Retinal pigment epithelial cell (primary cell): ENCODE measurements around the gene TRIM40.

ENCODE experiments used
- DNase-seq: peaks from one replicate; pipeline ENCODE4 v3.0.0-alpha.2; 2010; ENCODE audit warnings: low read depth
- H3K4me3 ChIP-seq: 2 replicates; pipeline ENCODE4 v1.5.1; 2011; ENCODE audit warnings: mild to moderate bottlenecking, low read length, control low read depth, moderate library complexity
- TF ChIP-seq, protein P1 (sequence below): conservative IDR thresholded peaks from 2 replicates; pipeline ENCODE4 v1.5.1; 2011; ENCODE audit warnings: low read depth, low read length, control low read depth, inconsistent platforms

TRIM40 gene

DNA sequence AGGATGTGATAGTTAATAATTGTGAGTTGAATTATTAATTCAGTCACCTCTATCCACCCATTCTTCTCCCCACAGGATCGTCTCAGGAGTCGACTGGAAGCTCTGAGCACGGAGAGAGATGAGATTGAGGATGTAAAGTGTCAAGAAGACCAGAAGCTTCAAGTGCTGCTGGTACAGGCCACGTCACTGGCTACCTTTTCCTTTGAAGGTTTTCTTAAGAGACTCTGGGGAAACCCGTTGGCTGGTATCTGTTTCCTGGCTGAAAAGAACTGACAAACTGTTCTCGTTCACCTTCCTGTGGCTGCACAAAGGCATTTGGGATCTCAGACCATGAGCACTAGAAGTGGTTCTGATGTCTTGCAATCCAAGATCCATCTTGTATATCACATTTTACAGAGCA lies 31.2 kb downstream of the TRIM40 start:
- TF ChIP-seq, protein P1, sequence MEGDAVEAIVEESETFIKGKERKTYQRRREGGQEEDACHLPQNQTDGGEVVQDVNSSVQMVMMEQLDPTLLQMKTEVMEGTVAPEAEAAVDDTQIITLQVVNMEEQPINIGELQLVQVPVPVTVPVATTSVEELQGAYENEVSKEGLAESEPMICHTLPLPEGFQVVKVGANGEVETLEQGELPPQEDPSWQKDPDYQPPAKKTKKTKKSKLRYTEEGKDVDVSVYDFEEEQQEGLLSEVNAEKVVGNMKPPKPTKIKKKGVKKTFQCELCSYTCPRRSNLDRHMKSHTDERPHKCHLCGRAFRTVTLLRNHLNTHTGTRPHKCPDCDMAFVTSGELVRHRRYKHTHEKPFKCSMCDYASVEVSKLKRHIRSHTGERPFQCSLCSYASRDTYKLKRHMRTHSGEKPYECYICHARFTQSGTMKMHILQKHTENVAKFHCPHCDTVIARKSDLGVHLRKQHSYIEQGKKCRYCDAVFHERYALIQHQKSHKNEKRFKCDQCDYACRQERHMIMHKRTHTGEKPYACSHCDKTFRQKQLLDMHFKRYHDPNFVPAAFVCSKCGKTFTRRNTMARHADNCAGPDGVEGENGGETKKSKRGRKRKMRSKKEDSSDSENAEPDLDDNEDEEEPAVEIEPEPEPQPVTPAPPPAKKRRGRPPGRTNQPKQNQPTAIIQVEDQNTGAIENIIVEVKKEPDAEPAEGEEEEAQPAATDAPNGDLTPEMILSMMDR = no peak
- H3K4me3 ChIP-seq = no peak overlapping the region
- DNase-seq = no peak

DNA sequence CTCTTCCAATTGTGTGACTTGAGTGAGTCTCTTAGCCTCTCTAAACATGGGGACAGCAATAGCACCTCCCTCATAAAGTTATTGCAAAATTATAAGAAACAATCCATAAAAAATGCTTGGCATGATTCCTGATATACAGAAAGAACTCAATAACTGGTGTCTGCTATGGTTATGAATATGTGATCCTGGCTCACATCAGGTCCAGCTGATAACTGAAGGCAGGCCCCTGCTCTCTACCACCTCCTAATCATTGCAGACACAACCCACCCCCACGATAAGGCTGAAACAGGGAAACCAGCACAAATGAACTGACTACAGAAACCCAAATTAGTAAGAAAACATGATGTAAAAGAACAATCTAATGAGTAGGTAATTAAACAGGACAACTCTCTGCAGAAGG lies 32.8 kb downstream of the TRIM40 start:
- no peak overlapping the region for H3K4me3 ChIP-seq
- TF ChIP-seq, protein P1 = no peak
- no peak for DNase-seq

DNA sequence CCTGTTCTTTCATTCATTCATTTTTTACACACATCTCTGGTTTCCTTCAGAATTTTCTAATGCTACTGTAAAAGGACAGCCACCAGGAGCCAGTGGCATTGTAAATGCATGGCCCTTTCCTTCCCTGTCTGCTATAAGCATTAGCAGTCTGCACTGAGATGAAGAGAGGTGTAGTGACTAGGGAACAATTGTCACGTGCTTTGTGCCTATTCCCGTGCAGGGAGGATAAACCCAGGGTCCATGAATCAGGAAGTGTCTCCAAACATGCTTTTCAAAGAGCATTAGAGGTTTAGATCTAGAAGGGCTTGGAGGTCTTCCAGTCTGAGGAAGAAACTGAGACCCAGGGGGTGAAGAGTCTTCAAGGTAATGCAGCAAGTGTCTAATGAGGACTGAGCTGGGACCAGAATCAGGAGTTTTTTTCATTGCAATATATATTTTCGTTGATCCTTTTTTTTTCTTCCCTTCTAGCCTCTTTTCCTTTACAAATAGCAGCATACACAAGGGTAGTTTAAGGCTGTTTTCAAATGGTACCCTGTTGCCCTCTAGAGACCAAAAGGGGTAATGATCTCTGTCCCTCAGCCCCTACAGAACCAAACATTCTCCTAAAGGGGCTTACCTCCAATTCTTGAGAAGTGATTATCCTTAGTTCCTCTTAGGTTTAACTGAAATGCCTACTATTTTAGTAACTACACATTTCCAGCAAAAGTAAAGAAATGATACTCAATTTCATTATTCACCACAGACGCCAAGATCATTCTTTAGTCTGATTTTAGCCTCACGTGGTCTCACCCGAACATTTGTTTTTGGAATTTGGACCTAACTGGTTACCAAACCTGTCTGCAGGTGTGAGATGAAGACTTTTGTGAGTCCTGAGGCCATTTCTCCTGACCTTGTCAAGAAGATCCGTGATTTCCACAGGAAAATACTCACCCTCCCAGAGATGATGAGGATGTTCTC lies 34.0 kb downstream of the TRIM40 start:
- TF ChIP-seq, protein P1 = peak; percentile 84
- no peak overlapping the region for H3K4me3 ChIP-seq
- DNase-seq = no peak

DNA sequence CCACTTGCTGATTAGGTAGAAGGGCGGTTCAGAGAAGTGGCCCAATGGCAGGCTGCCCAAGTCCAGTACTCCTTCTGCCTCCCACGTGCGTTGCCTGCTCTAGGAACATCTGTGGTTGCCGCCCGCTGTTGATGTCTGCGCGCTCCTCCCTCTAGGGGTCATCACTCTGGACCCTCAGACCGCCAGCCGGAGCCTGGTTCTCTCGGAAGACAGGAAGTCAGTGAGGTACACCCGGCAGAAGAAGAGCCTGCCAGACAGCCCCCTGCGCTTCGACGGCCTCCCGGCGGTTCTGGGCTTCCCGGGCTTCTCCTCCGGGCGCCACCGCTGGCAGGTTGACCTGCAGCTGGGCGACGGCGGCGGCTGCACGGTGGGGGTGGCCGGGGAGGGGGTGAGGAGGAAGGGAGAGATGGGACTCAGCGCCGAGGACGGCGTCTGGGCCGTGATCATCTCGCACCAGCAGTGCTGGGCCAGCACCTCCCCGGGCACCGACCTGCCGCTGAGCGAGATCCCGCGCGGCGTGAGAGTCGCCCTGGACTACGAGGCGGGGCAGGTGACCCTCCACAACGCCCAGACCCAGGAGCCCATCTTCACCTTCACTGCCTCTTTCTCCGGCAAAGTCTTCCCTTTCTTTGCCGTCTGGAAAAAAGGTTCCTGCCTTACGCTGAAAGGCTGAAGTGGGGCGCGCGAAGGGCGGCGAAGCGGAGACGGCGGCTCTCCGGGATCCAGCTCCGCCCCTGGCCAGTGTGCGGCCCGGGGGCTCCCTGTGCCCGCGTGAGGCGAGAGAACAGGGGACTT lies 35.9 kb downstream of the TRIM40 start:
- TF ChIP-seq, protein P1 = no peak
- DNase-seq = no peak
- peak overlapping the region; percentile 19 for H3K4me3 ChIP-seq

DNA sequence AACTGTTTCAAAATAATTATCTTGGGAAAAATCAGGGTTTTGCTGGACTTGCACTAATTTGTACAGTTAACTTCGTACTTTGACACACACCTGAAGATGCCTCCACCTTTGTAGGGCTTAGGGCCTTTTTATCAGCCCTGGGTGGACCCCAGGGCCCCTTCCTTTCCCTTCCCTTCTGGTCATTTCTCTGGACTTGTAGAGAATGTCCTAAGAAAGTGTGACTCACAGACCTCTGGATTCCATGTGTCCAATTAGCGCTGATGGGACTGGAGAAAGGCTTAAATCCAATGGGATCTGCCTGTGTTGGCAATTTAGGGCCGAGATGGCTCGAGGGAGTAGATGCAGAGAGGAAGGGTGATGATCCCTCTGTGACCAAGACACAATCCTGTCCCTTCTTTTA lies 36.7 kb downstream of the TRIM40 start:
- H3K4me3 ChIP-seq = no peak overlapping the region
- DNase-seq = no peak
- TF ChIP-seq, protein P1 = no peak

DNA sequence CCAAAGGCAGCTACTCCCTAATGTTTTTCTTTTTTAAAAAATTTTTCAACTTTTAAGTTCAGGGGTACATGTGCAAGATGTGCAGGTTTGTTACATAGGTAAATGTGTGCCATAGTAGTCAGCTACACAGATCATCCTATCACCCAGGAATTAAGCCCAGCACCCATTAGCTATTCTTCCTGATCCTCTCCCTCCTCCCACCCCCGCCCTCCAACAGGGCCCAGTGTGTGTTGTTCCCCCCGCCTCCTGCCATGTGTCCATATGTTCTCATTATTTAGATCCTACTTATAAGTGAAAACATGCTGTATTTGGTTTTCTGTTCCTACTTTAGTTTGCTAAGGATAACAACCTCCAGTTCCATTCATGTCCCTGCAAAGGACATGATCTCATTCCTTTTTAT lies 39.8 kb downstream of the TRIM40 start:
- no peak for DNase-seq
- TF ChIP-seq, protein P1 = no peak

More for the DNA sequence above, 39.8 kb downstream of the TRIM40 start:
- H3K4me3 ChIP-seq = no peak overlapping the region
